ENCODE measurements around the gene STK32C.
"Not testable (repeated sequence)": the region's sequence is repeated elsewhere in the genome, so short reads cannot be mapped to it uniquely, and the experiment has no call there.

The STK32C gene

DNA sequence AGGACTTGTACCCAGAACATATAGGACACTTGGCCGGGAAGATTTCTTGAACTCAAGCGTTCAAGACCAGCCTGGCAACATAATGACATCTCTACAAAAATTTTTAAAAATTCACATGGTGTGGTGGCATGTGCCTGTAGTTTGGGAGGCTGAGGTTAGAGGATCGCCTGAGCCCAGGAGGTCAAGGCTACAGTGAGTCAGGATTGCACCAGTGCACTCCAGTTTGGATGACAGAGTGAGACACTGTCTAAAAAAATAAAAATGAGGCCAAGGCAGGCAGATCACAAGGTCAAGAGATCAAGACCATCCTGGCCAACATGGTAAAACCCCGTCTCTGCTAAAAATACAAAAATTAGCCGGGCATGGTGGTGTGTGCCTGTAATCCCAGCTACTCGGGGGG, 9.7 kb upstream of the STK32C start:
- DNase-seq (ENCODE audit: low spot score), result not testable (repeated sequence)

DNA sequence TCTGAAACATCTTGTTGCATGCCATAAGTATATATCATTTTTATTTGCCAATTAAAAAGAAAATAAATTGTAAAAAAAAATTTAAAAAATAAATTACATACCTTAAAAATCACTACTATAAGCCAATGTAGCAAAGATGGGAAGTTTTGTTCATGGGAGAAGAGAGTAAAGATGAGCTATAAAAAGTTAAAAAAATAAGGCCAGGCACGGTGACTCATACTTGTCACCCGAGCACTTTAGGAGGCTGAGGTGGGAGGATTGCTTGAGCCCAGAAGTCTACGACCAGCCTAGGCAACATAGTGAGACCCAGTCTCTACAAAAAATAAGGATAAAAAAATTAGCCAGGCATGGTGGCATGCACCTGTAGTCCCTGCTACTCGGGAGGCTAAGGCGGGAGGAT, 8.4 kb upstream of the STK32C start:
- no peak for DNase-seq (ENCODE audit: low spot score)

DNA sequence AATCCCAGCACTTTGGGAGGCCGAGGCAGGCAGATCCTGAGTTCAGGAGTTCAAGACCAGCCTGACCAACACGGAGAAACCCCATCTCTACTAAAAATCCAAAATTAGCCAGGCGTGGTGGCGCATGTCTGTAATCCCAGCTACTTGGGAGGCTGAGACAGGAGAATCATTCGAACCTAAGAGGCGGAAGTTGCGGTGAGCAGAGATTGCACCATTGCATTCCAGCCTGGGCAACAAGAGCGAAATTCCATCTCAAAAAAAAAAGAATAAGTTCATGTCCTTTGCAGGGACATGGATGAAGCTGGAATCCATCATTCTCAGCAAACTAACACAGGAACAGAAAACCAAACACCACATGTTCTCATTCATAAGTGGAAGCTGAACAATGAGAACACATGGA, 7.1 kb upstream of the STK32C start:
- DNase-seq (ENCODE audit: low spot score), result not testable (repeated sequence)

DNA sequence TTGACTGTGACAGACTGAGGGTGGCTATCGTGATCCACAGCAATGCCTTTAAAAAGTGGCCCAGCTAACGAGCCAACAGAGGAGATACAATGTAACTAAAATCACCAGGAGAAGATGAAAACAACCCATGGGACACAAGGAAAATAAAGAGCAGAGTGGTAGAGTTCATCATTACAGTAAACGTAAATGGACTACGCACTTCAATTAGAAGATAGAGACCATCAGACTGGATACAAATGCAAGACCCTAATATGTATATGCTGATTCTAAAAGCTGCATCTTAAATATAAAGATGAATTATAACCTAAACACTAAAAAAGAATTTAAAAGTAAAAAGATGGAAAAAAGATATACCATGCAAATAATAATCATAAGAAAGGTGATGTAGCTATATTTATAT, 6.6 kb upstream of the STK32C start:
- no peak for DNase-seq (ENCODE audit: low spot score)

DNA sequence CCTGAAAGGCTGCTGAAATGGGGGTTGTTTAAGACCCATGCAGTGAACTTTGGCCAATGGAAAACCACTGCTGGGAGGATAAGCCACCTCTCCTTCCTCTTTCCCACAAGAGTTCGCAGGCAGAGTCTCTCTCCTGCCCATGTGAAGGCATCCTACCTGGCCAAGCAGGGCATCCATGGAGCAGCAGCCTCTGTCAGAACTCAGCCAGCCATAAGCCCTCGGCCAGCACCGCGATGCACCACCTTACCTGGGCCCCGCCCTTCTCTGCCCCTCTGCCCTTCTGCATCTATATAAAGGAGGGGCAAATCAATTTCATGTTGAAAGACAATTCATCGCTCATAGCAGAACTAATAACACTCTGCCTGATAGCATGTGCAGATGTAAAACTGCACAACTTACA, 6.1 kb upstream of the STK32C start:
- no peak for DNase-seq (ENCODE audit: low spot score)

DNA sequence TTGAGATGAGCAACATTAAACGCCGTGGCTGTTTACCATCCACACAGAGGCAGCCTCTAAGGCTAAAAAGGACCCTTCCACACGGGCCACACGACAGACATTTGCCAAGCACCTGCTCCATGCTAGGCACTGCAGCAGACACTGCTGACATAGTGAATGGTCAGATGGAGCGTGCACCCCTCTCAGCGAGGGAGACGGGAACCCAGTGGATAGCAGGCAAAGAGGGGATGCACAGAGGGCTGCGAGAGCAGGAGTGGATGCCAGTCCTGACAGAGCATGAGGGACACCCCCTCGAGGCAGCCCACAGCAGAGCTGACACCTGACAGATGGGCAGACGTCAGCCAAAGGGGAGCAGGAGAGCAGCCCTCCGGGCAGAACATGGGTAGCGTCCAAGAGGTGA, 5.6 kb upstream of the STK32C start:
- DNase-seq (ENCODE audit: low spot score), result no peak

DNA sequence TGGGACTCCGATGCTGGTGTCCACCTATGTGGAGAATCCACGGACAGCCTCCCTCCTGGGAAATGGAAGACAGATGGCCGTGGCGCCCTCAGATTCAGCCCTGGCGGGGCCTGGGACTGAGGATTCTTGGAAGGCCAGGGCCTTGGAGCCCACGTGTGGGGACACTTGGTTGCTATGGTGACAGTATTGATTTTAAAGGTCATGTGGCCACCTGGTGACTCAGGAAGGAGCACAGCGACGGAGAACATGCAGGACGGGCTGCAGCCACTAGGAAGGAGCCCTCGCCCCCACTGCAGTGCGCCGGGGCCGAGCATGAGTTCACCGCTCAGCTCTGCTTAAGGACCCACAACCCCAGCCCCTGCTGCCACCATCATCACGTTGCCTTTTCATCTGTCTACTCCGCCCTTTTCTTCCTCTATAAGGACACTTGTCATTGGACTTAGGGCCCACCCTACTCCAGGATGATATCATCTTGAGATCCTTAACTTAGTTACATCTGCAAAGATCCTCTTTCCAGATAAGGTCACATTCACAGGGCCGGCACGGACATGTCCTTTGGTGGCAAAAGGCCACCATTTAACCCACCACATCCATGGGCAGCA, 3.7 kb upstream of the STK32C start:
- DNase-seq (ENCODE audit: low spot score), result no peak

DNA sequence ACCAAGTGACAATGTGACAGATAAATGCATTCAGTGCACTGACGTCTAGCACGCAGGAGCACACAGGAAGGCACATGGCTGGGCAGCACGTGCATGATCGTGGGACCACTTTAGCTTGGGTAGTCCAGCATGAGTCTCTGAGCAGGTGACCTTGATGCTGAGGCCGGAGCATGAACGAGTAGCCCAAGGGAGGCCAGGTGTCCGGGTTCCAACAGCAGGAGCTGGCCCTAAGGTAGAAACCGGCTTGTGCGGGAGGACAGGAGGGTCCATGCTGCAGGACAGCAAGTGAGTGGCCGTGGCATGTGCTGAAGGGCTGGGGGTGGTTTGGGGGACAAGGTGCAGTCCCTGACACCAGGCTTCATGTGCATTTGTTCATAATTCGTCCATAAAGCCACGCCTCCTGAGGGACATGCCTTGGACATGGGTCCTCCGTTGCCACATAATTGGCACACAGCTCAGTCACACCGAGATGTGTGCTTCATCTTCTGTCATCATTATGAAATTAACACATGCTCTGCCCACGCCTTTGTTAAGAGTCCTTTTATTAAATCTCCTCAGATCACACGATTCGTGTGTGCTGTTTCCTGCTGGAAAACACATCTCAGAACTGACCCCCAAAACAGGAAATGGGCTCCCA, 3.1 kb upstream of the STK32C start:
- no peak for DNase-seq (ENCODE audit: low spot score)

DNA sequence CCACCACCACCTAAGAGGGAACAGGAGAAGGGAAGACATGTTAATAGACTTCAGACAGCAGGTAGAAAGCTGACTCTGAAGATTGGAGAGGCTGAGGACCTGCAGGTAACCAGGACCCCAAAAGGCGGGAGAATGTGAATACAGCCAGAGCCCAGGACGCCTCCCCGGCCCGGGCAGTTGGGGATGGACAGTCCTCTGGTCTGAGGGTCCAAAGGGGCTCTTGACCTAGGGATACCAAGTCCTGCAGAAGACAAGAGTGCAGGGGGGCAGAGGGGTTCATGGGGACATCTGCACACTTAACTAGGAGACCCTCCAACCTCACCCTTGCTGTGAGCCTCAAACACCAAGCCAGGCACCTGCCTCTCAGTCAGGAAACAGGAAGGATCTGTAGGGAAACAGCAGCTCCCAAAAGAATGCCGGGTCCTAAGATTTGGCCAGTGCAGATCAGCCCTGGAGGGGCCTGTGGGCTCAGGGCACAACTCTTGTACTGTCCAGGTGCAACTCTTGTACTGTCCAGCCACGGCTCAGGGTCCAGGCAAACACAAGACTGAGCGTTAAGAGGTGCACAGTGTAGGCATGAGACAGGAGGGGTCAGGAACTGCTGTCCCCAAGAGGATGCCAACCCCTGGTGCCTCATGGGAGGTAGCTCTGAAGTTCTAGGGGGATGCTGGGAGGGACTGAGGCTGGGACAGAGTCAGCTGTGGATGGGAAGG, 2.3 kb upstream of the STK32C start:
- DNase-seq (ENCODE audit: low spot score), result no peak

DNA sequence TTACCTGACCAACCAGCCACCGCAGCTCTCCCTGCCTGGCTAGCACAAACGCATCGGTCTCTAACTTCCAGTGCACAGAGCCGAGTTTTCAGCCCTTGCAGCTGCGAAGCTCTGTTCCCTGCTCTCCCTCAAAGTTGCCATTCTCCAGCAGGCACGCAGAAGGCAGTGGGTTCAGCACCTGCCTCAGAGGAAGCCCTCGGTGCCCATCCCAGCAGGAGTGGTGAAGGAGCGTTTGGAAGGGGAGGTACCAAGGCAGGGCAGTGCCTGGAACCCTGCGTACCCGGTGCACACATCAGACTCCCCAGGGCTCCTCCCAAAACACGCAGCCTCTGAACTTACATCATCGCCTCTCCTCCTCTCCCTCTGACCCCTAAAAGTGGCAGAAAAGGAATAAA, 1.7 kb upstream of the STK32C start:
- no peak for DNase-seq (ENCODE audit: low spot score)

DNA sequence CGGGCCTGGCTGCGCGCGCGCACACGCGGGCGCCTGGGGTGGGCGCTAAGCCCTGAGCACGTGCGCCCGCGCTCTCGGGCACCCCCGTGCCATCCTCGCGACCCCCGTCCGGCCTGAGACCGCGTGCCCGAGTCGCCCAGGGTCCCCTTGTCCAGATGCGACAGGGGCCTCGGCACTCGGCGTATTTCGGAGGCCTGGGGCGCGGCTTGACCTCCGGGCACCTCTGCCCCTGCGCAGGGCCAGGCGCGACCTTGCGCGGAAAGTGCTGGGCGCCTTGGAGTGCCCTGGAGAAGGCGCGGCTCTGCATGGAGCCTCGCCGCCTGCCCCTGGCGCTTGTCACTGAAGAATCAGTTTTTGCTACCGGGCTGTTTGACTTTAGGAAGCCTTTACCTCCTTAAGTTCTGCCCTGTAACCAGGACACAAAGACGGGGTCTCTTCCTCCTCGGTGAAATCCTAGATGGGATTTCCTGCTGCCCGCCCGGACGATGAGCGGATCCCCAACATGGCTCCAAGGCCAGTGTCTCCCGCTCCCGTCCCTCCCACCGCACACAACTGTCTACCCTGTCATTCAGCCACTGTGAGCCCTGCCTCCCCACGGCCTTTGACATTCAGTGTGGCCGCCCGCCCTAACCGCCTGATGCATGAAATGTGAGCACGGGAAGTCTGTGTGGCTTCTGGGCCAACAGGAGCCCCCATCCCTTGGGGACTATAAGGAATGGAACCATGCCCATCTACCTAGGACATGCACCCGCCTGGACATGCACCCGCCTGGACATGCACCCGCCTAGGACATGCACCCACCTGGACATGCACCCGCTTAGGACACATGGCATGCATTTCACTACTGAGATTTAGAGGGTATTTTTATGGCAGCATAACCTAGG, 1.1 kb upstream of the STK32C start:
- DNase-seq (ENCODE audit: low spot score), result no peak

DNA sequence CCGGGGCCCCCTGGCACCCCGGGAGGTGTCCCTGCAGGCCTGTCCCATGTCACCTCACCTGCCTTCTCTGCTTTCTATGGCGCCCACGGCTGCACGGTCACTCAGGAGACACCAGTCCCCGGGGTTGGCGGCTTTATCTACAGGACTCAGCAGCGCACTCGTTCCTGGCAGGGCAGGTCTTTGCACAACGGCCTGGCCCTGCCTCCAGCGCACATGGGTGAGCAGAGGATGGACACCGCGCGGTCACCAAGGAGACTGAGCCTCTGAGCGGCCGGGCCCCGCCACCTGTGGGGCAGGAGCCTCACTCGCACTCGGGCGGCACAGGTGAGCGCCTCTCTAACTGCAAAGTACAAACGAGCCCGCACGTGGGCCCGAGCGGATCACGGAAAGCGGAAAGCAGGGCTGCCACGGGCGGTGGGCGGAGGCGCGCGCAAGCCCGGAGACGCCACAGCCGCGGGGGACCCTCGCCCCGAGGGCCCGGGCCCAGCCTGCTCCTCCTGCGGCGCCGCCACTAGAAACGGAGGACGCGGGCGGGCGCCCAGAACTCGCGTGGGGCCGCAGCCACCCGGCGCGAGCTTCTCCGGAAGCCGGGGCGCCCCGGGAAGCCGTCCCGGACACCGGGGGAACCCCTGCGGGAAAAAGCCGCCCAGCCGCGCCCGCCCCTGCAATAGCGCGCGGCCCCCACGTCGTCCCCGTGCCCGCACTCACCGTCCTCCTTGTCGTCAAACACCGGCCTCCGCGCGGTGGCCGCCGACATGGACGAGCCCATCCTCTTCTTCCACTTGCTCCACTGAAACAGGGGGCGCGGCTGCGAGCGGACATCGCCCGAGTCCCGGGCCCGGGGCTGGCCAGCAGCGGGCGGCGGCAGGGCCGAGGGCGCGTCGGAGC, 642 bp downstream of the STK32C start:
- DNase-seq (ENCODE audit: low spot score), result no peak

DNA sequence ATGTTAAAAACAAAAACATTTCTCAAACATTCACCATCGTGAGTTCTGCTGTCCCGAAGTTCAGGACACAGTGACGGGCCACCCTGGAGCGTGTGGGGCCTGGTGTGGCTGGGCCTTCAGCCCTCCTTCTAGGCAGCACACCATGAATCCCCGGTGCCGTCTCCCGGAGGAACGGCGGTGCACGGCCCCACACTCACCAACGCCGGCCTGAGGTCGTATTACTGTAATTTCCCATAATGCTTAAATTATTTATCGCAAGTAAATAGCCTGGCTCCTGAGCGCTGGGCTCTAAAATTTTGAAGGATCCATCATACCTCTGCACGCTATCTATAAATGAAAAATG, 1.4 kb downstream of the STK32C start:
- DNase-seq (ENCODE audit: low spot score), result no peak

DNA sequence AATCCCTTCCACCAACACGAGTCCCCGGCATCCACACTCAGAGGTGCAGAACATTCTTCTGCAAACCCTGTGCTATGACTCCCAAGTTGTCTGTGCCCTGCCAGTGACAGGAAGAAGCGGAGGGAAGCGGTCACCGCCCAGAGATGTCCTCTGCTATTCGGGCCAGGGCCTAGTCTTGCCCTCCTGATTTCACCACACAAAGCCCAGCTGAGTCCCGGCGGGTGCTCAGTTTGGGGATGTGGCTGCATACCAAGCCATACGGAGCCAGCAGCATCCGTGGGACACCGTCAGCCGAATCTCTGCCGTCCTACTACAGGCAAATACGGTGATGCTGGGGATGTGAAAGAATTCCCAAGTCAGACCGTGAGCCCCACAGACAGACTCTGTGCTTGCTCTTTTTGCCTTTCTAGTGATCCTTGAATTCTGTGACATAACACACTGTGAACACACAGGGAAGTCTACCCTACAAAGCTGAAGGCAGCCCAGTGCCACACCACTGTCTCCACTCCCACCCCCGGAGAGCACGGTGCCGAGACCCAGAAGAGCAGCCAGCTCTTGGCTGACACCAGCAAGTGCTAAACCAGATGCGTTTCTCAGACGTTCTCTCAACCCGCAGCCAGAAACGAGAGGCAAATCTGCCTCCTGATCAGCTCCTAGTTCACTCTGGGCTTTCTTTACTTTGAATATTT, 2.0 kb downstream of the STK32C start:
- DNase-seq (ENCODE audit: low spot score), result no peak

DNA sequence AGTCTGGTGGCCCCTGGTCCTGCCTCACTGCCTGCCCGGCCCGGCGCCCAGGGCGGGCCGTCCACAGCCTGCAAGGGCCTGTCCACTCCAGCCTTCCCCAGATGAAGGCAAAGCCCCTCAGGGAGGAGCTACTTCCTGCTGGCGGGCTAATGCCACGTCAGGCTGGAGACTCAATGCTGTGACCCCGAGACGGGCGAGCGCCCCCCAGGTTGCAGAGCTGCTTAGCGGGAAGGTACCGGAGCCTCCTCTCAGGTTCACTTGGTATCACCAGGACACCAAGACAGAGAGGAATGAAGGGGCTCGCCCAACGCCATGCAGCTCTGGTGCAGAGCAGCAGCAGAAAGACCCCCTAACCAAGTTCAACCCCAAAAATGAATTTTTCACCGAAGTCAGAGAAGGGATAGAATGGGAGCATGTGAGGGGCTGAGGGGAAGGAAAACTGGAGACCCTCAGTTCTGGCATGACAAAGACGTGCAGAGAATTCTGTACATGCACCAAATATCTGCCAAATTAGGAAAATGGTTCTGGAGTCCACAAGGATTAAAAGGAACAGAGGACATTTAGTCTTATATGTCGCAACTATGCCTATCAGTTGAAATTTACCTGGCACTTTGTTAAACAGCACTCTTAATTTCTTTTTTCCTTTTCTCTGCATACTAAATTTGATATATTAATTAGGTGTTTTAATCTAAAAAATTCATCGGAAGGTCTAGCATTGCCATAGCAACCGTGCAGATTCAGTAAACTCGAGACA, 2.8 kb downstream of the STK32C start:
- no peak for DNase-seq (ENCODE audit: low spot score)

DNA sequence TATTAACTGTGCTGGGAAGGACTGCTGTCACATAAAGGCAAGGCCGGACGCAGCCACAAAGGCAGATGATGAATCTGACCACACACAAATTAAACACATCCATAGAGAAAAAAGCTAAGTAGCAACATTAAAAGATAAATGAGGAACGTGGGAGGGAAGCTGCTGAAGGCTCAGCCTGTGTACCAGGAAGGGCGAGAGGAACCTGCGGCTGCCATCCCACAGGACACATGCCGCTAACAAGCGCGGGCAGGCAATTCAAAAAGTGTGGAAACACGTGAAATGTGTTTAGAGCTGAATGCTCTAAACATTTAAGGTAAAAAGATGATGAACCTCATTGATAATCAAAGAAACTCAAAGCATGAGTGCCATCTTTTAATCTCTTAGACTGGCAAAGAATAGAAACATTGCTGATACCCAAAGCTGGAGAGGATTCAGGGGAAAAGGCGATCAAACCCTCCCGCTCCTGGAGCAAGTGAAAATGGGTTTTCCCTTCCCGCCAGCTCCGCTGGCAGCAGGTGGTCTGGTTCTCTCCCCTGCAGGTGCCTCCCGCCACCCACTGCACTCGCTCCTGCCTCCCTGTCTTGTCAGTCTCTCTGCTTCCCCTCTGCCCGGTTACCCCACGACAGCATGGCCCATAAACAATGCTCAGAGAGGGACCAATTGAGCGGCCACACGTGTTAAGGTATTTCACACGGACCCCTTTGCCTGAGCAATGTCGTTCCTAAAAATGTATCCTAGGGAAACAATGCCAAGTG, 4.2 kb downstream of the STK32C start:
- no peak for DNase-seq (ENCODE audit: low spot score)

DNA sequence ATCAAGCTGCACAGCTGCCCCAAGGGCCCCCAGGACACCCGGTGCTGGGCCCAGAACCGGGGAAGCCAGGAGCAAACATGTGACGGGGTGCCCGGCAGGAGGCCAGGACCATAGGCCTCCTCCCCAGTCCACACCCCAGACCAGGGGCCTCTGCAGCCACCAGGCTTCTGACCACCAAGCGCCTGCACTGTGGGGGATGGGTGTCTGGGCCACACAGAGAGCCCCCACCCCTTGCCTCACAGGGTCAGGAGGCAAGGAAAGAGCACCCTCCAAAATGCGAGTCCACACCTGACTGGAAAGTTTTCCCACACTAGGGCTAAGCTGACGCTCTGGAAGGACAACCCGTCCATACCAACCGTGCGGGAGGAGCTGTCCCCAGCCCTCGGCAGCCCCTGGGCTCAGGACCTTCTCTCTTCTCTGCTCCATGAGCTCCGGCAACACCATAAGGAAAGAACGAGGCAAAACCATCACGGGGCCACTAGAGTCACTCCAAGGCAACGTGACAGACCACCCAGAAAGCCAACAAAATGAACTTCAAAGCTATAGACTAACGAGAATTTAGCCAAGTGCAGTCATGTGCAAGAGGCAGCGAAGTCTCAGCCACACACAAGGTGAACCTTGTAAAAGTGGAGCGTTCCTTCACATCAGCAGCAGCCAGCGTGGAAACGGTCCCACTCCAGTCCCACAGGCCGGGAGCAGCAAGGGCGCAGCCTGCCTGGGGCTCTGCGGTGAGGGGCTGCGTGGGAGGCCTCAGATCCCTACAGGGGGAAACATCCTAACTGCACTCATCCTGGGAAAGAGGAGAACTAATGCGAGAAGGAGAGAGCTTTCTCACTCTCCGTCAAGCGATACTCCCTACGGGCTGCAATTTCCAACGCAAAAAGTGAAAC, 5.1 kb downstream of the STK32C start:
- no peak for DNase-seq (ENCODE audit: low spot score)
